Activated CD4-positive, alpha-beta T cell treated with anti-CD3 and anti-CD28 coated beads for 36 hours (primary cell): ENCODE results near the gene CAPNS1. TPM values are rescaled to one million over a fixed set of nuclear protein-coding genes. Genes with fewer than 3 reads are reported as not detected.

Experiments
- ATAC-seq: fragments of 200-7000 bp; cut with Tn5 transposase; one replicate; pipeline ENCODE4 v1.10.0; 2021; ENCODE audit warnings: mild to moderate bottlenecking, moderate library complexity
- CTCF ChIA-PET: fragments of 350-600 bp; sonication (Branson Sonifier 250); formaldehyde crosslinking; loops from one replicate; lab custom pipeline; 2021; ENCODE audit warnings: antibody characterized with exemption; lab: Charles Lee
- POLR2A ChIA-PET: fragments of 350-600 bp; sonication (Branson Sonifier 250); formaldehyde crosslinking; loops from one replicate; lab custom pipeline; 2021; ENCODE audit warnings: antibody characterized with exemption, inconsistent platforms; lab: Charles Lee
- DNase-seq: peaks from one replicate; pipeline ENCODE4 v3.0.0-alpha.2; 2020
- H3K27ac Mint-ChIP-seq: one replicate; pipeline ENCODE4 v1.8.0; 2021; ENCODE audit warnings: mixed read lengths
- H3K27me3 Mint-ChIP-seq: one replicate; pipeline ENCODE4 v1.8.0; 2021; ENCODE audit warnings: mixed read lengths
- H3K36me3 Mint-ChIP-seq: one replicate; pipeline ENCODE4 v1.8.0; 2021; ENCODE audit warnings: low read depth, mixed read lengths
- H3K4me1 Mint-ChIP-seq: one replicate; pipeline ENCODE4 v1.8.0; 2021; ENCODE audit warnings: mixed read lengths
- H3K4me3 Mint-ChIP-seq: one replicate; pipeline ENCODE4 v1.8.0; 2021; ENCODE audit warnings: mild to moderate bottlenecking, moderate library complexity, mixed read lengths
- H3K9me3 Mint-ChIP-seq: one replicate; pipeline ENCODE4 v1.8.0; 2021; ENCODE audit warnings: low read depth, mixed read lengths
- intact Hi-C, 2 experiments: fragments of 100-400 bp; cut with DNase I in 1 of 2; cut with micrococcal nuclease in 1 of 2; formaldehyde crosslinking; loops; one replicate each; pipeline versions ENCODE4 v1.14.2 to v1.15.1; 2022 to 2024; cut with DNase I, micrococcal nuclease
- total RNA-seq, 2 experiments: library from RNA; stranded (reverse); gene quantifications; one replicate each; pipeline ENCODE4 v1.2.3, GENCODE V29; 2021

CAPNS1 gene
- total RNA-seq: 100 to 1,000 TPM; 345 to 452 TPM

- Mint-ChIP-seq H3K27ac (peak within 1 kb of the TSS; percentile 97), H3K36me3 (peaks cover 24% of the 10 kb centered on the region), H3K4me1 (peaks cover 26% of the 10 kb centered on the region), H3K27me3 (no peaks in the 10 kb centered on the region), H3K4me3 (peak within 1 kb of the TSS; percentile 97), H3K9me3 (no peaks in the 10 kb centered on the region)
- DNase-seq: peak; percentile 96
- ATAC-seq: peak; percentile 74
- CTCF ChIA-PET: interaction anchor here (1.1 kb wide), 1 partner anchor 11 kb away, joined by 5 read pairs; no protein-coding TSS in a partner anchor
- intact Hi-C loops: loop anchor here (1.0 to 10.0 kb wide), 10 partner anchors 11 to 1175 kb away; partner anchors contain the start of genes ARHGAP33 (in 1 of the 2), SDHAF1 (in 1 of the 2), ZNF382 (in 1 of the 2) and ZNF565 (in 1 of the 2)
- POLR2A ChIA-PET: interaction anchor here (0.7 to 1.5 kb wide), 2 partner anchors 12 to 25 kb away, joined by 3 to 6 read pairs; partner anchors contain the start of gene POLR2I
Measured at GRCh38 chr19:36139473-36140303, at the start of gene CAPNS1. TSS of gene CAPNS1 (plus strand) at chr19:36140066. CDS start at chr19:36141012, 946 bp downstream.

- no peak for DNase-seq
- intact Hi-C loops: no loop called here
- no peak for ATAC-seq
- no peak overlapping the region for H3K4me3 Mint-ChIP-seq
- ChIA-PET CTCF (no interaction called here), POLR2A (no interaction called here)
- H3K27me3 Mint-ChIP-seq: no peaks in the 10 kb centered on the region
- peaks cover 19% of the 10 kb centered on the region for H3K4me1 Mint-ChIP-seq
- H3K36me3 Mint-ChIP-seq: peaks cover 32% of the 10 kb centered on the region
- no peak overlapping the region for H3K27ac Mint-ChIP-seq
- no peaks in the 10 kb centered on the region for H3K9me3 Mint-ChIP-seq
Measured at GRCh38 chr19:36090910-36091695, 48.8 kb upstream of the CAPNS1 start.

- POLR2A ChIA-PET: no interaction called here
- H3K27ac Mint-ChIP-seq: peak overlapping the region; percentile 51
- no peak overlapping the region for H3K4me3 Mint-ChIP-seq
- DNase-seq: no peak
- intact Hi-C loops: no loop called here
- H3K9me3 Mint-ChIP-seq: no peaks in the 10 kb centered on the region
- H3K4me1 Mint-ChIP-seq: peaks cover 19% of the 10 kb centered on the region
- peak; percentile 9 for ATAC-seq
- peaks cover 36% of the 10 kb centered on the region for H3K36me3 Mint-ChIP-seq
- no peaks in the 10 kb centered on the region for H3K27me3 Mint-ChIP-seq
- CTCF ChIA-PET: no interaction called here
Measured at GRCh38 chr19:36092566-36092965, 47.3 kb upstream of the CAPNS1 start.

- Mint-ChIP-seq H3K4me3 (no peak overlapping the region), H3K36me3 (peaks cover 36% of the 10 kb centered on the region), H3K27ac (peak overlapping the region; percentile 47), H3K9me3 (no peaks in the 10 kb centered on the region), H3K27me3 (no peaks in the 10 kb centered on the region), H3K4me1 (peaks cover 19% of the 10 kb centered on the region)
- intact Hi-C loops: loop anchor here in 1 of 2 experiments (1.0 kb wide), 1 partner anchor 39 kb away; the partner anchor contains the start of genes THAP8 and WDR62
- CTCF ChIA-PET: no interaction called here
- DNase-seq (peak; percentile 59), ATAC-seq (peak; percentile 87)
- POLR2A ChIA-PET: no interaction called here
Measured at GRCh38 chr19:36093146-36093662, 46.7 kb upstream of the CAPNS1 start.

- Mint-ChIP-seq H3K27me3 (no peaks in the 10 kb centered on the region), H3K9me3 (no peaks in the 10 kb centered on the region), H3K4me3 (no peak overlapping the region), H3K36me3 (peaks cover 37% of the 10 kb centered on the region), H3K4me1 (peaks cover 19% of the 10 kb centered on the region), H3K27ac (peak overlapping the region; percentile 47)
- DNase-seq (no peak), ATAC-seq (peak; percentile 31)
- ChIA-PET POLR2A (no interaction called here), CTCF (interaction anchor here (0.7 to 1.3 kb wide), 2 partner anchors 10 to 215 kb away, joined by 3 read pairs; no protein-coding TSS in a partner anchor)
- intact Hi-C loops: loop anchor here in 1 of 2 experiments (1.0 kb wide), 1 partner anchor 39 kb away; the partner anchor contains the start of genes THAP8 and WDR62
Measured at GRCh38 chr19:36093687-36094086, 46.2 kb upstream of the CAPNS1 start.

GRCh38 chr19:36097036-36097435 lies 42.8 kb upstream of the CAPNS1 start:
- ATAC-seq (no peak), DNase-seq (no peak)
- peaks cover 29% of the 10 kb centered on the region for H3K36me3 Mint-ChIP-seq
- POLR2A ChIA-PET: no interaction called here
- H3K4me3 Mint-ChIP-seq: no peak overlapping the region
- H3K4me1 Mint-ChIP-seq: peaks cover 19% of the 10 kb centered on the region
- CTCF ChIA-PET: interaction anchor here (1.6 kb wide), 1 partner anchor 11 kb away, joined by 3 read pairs; no protein-coding TSS in a partner anchor
- H3K9me3 Mint-ChIP-seq: no peaks in the 10 kb centered on the region
- H3K27ac Mint-ChIP-seq: no peak overlapping the region
- intact Hi-C loops: no loop called here
- H3K27me3 Mint-ChIP-seq: no peaks in the 10 kb centered on the region

GRCh38 chr19:36099166-36099785 lies 40.6 kb upstream of the CAPNS1 start:
- no peaks in the 10 kb centered on the region for H3K27me3 Mint-ChIP-seq
- H3K4me1 Mint-ChIP-seq: no peaks in the 10 kb centered on the region
- ChIA-PET CTCF (no interaction called here), POLR2A (interaction anchor here (0.6 kb wide), 1 partner anchor 16 kb away, joined by 3 read pairs; the partner anchor contains the start of gene POLR2I)
- DNase-seq: no peak
- peaks cover 22% of the 10 kb centered on the region for H3K36me3 Mint-ChIP-seq
- no peaks in the 10 kb centered on the region for H3K9me3 Mint-ChIP-seq
- no peak overlapping the region for H3K27ac Mint-ChIP-seq
- ATAC-seq: no peak
- no peak overlapping the region for H3K4me3 Mint-ChIP-seq
- intact Hi-C loops: no loop called here

- DNase-seq: no peak
- no peak for ATAC-seq
- H3K9me3 Mint-ChIP-seq: no peaks in the 10 kb centered on the region
- H3K4me1 Mint-ChIP-seq: no peaks in the 10 kb centered on the region
- ChIA-PET CTCF (no interaction called here), POLR2A (interaction anchor here (1.3 kb wide), 1 partner anchor 14 kb away, joined by 6 read pairs; the partner anchor contains the start of genes POLR2I and TBCB)
- H3K27ac Mint-ChIP-seq: no peak overlapping the region
- peaks cover 16% of the 10 kb centered on the region for H3K36me3 Mint-ChIP-seq
- H3K27me3 Mint-ChIP-seq: no peaks in the 10 kb centered on the region
- intact Hi-C loops: no loop called here
- H3K4me3 Mint-ChIP-seq: no peak overlapping the region
Measured at GRCh38 chr19:36100476-36100875, 39.4 kb upstream of the CAPNS1 start.

GRCh38 chr19:36101550-36102327 lies 38.1 kb upstream of the CAPNS1 start:
- ATAC-seq (no peak), DNase-seq (no peak)
- H3K4me1 Mint-ChIP-seq: no peaks in the 10 kb centered on the region
- POLR2A ChIA-PET: no interaction called here
- H3K4me3 Mint-ChIP-seq: no peak overlapping the region
- H3K9me3 Mint-ChIP-seq: no peaks in the 10 kb centered on the region
- peaks cover 18% of the 10 kb centered on the region for H3K36me3 Mint-ChIP-seq
- no peaks in the 10 kb centered on the region for H3K27me3 Mint-ChIP-seq
- H3K27ac Mint-ChIP-seq: no peak overlapping the region
- CTCF ChIA-PET: interaction anchor here (0.6 kb wide), 1 partner anchor 736 kb away, joined by 3 read pairs; no protein-coding TSS in a partner anchor
- intact Hi-C loops: no loop called here

GRCh38 chr19:36103040-36103626 lies 36.7 kb upstream of the CAPNS1 start:
- intact Hi-C loops: no loop called here
- no peak for ATAC-seq
- Mint-ChIP-seq H3K9me3 (no peaks in the 10 kb centered on the region), H3K27me3 (no peaks in the 10 kb centered on the region), H3K4me3 (no peak overlapping the region), H3K4me1 (no peaks in the 10 kb centered on the region), H3K36me3 (peaks cover 13% of the 10 kb centered on the region), H3K27ac (no peak overlapping the region)
- ChIA-PET CTCF (interaction anchor here (0.7 to 1.1 kb wide), 2 partner anchors 9 to 25 kb away, joined by 3 to 4 read pairs; no protein-coding TSS in a partner anchor), POLR2A (no interaction called here)
- no peak for DNase-seq
